Activated CD8-positive, alpha-beta memory T cell treated with anti-CD3 and anti-CD28 coated beads, Interleukin-2, amount 50 U/mL, for 1 hour (primary cell): Measurements from ENCODE around the gene DBN1.
A peak's percentile ranks its signal among the peaks of the same experiment; 100 is the strongest.

Experiments used
- DNase-seq: peaks from one replicate; pipeline ENCODE4 v3.0.0-alpha.2; 2020; ENCODE audit errors: extremely low read depth

Gene DBN1

DNA sequence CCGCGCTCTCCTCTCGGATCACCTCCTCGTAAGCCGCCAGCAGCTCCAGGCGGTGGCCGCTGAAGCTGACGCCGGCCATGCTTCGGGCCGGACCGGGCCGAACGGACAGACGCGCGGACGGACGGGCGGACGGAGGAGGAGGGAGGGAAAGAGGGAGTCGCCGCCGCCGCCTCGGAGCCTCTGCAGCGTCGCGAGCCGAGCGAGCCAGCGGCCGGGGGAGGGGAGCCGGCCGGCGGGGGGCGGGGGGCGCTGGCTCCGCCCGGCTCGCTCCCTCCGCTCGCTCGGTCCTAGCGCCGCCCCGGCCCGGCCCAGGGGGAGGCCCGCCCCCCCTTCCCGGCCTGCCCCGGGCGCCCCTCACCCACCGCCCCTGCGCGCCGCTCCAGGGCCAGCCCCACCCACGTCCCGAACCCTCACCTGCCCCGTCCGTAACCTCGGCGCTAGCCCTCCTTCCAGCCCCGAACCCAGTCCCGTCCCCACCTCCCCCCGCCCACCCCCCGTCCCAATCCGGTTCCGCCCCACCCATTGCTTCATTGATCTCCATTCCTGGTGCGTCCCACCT is at the start of gene DBN1:
TSS of gene DBN1 (minus strand) at position 192 of the 559 bp plus-strand sequence. CDS start at position 79, 113 bp downstream.
- no peak for DNase-seq

DNA sequence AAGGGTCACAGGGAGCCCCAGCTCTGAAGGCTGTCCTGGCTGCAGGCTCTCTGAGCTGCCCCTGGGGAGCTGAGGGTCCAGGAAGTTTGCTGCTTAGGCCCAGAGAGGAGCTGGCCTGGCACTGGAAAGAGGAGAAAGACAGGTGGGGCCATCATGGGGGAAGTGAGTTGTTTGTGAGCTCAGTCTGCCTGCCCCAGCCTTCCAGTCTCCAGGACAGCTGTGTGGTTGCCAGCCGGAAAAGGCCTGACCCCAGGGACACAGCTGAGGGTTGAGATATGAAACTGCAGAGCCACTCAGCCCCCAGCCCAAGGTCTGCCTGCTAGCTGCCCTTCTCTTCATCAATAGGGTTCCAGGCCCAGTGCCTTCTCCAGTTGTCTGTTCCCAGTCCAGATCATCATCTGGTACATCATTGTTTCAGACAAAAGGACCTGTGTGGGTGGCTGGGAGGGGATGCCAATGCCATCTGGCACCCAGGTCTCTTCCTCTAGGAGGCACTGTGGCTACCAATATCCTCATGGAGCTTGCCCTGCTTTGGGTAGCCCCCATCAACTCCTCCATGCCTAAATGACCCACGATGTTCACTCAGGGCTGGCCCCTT is 47.6 kb upstream of the DBN1 start:
- DNase-seq: no peak

DNA sequence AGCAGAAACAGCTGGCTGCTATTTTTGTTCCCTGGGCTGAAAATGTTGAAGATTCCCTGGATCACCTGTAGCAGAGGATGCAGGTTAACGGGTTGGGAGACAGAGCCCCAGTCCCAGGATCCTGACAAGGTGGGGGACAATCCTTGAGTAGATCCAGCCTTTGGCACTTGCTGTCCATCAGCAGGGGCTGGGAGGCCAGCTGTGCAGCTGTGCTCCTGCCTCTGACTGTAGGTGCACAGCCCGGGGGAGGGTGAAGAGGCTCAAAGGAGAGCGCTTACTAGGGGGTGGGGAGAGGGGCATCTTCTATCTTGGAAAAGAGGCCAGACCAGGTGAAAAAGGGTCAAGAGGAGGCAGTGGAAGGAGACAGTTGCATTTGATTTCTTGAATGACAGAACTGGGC is 46.8 kb upstream of the DBN1 start:
- DNase-seq: no peak

DNA sequence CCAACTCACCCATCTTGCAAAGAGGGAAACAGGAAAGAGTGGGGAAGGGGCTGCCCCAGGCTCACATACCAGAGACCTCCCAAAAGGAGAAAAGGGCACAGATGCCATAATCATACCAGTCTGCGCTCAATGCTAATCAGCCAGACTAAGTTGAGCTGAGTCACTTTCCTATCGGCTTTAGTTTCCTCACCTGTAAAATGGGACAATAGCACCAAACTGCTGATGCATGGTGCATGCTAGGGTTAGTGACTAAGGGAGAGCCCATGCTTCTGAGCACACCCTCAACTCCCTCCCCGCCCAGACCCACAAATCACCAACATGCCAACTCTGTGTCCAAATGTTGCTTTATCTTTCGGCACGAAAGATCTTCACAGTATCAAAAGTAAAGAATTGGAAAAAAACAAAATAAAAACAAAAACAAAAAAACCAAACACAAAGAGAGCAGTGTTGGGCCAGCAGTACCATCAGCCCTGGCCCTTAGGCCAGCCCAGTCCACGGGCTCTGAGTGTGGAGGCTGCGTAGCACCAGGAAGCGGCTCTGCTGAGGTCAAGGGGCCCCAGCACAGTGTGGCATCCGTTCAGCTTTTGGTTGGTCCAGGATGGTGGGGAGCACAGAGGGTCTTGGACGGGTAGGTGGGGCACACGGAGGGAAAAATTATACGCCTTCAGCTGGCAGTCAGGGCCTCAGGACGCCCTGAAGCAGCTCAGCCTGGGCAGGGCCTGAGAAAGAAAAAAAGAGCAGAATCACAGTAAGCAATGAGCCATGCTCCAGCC is 46.2 kb upstream of the DBN1 start:
- DNase-seq: no peak

DNA sequence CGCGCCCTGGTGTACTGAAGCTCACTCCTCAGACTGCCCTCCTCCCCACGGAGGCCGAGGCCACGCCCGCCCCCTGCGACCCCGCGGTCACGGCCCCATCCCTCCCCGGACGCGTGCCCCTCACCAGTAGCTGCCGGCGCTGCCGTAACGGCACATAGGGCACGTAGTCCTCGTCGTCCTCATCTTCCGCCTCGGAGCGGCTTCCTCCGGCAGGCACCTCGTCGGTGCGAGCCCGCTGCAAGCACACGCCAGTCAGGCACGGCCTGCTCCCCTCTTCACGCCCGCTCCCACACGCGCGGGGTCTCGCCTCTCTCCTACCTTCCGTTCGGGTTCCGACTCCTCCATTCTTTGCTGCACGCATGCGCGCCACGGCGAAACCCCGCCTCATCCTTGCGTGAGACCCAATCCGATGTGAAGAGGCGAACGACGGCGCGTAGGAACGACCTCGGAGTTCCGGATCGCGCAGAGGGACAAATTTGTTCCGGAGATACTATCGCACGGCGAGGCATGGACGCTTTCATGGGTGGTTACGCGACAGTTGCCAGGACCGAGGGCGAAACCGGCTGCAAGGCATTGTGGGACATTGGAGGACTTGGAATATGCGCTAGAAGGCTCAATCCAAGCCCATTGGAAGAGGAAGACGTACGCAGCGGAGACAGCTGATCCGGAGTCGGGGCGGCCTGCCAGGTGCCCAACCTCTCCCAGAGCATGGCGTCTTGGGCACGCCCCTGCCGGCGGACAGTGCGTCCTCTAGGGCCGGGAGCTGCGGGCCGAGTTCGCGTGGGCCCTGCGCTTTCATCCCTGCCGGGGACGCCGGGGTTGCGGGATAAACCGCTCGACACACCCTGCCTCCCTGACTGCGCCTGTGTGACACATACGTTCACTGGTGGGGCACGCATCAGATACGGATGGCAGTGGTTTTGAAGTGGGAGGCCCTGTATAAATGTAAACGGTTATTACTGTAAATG is 43.5 kb upstream of the DBN1 start, which contains the start of gene DDX41:
TSS of gene DDX41 (minus strand) at position 361 of the 968 bp plus-strand sequence. CDS start at position 345, 16 bp downstream.
- peak; percentile 86 for DNase-seq

DNA sequence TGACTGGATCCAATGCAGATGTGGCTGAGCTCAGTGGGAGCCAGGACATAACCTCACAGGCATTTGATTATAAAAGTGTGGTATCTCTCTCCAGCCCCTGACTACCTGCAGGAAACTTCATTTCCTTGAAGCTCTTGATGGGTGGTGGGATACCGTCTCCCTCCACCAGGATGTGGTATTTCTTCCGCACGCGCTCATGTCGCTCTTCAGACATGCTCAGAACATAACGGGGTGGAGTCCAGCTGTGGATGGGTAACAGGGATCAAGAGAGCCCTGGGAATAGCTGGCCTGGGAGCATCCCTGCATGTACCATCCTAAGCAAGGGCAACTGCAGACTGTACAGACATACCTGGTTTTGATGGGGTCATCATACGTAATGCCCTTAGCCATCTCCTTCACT is 42.1 kb upstream of the DBN1 start:
- DNase-seq: no peak

DNA sequence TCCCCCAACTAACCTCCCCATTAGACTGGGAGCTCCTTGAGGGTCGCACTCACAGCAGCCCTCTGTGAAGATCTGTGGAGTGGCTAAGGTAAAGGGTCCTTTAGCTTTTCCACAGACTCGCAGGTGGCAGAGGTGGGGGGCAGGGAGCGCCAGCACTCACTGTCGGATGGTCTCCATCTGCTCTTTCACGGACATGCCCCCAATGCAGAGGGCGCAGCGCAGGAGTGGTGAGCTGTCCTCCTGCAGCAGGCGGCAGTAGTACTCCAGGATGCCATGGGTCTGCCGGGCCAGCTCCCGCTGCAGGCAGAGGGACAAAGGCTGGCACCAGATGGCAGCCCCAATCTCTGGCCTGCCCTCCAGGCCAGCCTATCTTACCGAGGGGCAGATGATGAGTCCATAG is 41.1 kb upstream of the DBN1 start:
- no peak for DNase-seq

DNA sequence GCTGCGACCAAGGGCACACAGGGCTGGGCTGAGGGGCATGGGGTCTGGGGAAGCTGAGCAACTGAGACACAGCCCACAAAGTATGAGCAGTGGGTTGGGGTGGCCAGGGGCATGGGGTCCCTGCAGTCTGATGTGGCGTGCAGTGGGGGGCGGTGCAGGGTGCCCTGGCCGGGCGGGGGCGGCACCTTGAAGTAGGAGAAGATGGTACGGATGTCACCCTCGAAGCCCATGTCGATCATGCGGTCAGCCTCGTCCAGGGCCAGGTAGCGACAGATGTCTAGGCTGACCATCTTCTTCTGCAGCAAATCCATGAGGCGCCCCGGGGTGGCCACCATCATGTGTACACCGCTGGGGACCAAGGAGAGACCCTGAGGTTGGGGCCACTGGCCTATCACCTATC is 40.1 kb upstream of the DBN1 start:
- DNase-seq: no peak

DNA sequence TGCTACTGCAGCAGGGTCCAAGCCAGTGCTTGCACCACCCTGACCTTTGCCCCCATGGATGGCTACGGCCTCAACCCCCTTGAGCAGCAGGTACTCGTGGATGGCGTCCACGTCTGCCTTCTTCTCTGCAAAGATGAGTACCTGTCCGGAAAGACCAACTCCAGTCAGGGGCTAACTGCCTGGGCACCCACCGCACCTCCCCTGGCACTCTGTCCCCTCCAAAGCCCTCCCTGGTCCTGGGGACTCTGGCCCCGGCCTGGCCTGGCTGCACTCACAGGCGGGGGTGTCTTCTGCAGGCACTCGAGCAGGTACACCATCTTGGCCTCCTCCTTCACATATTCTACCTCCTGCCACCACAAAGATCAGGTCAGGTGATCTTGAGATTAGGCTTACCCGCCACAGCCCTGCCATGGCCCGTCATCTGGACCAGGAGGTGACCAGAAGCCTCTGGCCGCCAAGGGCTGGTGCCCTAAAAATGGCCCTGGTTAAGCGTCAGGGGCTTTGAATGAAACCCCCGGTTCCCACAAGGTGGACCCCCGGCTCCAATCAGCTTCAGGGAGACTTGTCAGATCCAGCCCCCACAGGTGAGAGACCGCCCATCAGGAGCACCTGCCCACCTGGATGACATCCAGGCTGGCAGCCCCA is 39.4 kb upstream of the DBN1 start:
- DNase-seq: no peak

DNA sequence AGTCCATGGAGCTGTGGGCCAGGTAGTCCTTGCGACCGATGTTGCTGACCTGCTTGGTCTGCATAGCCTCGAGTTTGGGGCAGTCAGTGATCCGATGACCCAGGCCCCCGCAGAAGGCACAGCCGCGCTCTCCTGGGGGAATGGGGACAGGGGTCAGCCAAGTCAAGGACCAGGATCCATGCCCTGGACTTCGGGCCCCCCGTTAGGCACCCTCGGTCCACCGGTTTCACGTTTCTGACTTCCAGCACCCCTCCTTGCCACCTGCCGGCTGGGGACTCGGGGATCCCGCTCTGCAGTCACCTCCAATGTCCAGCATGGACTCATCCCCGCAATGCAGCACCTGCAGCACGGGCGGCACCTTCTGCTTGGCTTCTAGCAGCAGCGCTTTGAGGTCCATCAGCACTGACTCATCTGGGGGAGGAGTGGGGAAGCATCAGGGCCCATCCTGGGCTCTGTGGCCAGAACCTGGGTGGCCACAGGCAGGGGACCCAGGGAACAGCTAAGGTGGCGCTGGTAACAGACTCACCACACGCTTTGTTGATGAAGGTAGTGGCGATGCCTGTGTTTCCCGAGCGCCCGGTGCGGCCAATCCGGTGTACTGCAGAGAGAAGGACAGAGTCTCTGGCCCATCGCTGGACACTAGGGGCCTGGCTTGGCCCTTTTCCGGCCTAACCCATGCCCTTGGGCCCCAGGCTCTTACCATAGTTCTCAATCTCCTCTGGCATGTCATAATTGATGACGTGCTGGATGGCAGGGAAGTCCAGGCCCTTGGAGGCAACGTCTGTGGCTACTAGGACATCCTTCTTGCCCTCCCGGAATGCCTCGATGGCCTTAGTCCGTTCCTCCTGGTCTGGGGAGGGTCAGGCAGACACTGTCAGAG is 38.6 kb upstream of the DBN1 start:
- no peak for DNase-seq

DNA sequence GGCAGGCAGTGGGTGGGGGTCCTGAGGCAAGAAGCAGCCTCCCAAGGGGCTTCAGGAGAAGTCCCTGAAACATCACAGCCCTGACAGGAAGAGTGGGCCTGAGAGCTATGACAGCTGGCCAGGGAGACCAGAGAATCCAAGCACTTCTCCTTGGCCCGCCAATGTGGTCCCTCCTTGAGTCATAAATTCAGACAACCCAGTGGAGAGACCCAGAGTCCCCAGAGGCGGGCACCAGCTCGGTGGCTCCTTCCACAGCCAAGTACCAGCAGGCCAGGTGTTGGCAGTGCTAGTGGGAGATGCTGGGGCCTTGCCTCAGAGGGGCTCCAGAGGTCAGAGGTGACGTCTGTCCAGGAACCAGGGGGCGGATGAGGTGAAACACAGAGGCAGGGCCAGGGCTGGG is 37.7 kb upstream of the DBN1 start:
- no peak for DNase-seq

DNA sequence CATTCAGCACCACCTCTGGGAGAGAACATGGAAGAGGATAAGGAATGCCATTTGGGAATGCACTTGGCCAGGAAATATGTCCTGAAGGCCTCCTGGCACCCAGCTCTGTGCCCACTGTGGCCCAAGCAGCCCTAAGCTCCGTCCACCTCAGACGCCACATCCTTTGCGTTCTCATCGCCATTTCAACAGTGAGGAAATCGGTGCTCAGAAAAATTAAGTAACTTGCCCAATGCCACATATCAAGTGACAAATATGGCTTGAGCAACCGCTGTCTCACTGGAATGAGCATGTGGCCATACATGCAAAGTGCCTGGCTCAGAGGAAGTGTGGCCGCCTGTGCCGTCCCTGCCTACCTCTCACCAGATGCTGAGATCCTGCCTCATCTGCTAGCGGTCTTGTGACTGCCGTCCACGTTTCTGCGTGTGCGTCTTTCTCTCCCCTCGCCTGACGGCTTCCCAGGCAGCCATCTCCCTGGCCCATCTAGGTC is 37.2 kb upstream of the DBN1 start:
- no peak for DNase-seq

DNA sequence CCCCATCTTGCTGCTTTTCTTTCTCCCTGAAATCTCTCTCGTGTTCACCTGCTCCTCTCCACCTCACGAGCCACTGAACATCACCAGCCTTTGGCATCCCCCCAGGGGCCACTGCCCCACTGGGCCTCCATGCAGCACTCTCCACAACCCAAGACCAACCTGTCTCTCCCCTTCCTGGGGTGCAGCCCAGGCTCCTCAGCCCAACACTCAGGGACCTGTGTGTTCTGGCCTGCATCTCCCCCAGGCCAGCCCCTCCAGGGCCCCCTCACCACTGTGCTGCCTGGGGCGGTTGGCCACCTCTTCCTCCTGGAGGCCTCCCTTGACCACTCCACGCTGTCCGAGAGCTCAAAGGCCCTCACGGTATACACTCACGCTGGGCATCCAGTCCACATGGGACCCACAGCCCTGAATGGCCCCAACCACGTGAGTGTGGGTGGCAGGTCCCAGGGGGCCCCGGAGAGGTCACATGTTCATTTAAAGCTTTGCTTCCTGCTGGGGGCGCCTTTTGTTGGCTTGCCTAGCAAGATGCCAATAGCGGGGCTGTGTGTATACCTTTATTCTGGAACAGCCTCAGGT is 36.6 kb upstream of the DBN1 start:
- DNase-seq: no peak

DNA sequence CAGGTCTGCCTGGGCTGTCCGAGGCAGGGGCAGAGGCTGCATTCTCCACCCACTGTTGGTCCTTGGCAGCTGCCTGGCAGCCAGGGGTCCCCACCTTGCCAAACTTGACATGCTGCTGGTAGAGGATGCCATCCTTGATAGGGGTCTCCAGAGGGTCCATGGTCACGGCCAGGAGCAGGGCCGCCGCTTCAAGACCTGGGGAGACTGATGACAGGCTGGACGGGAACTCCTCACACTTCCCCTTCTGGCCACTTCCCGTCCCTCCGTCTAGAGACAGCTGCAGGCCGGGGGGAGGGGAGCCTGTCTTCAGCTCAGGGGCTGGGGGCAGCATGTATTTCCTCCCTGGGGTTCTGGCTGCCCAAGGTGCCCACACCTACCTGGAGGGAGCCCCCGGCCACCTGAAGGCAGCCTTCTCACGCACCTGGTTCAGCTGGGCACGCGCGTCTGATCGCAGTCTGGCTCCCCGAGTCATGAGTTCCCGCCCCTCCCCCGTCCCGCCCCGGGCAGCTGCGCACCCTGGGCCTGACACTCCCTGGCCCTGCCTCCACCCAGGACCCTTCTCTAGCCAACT is 36.0 kb upstream of the DBN1 start, which contains the start of gene DOK3:
TSS of gene DOK3 (minus strand) at position 446 of the 571 bp plus-strand sequence. CDS start at position 160, 286 bp downstream.
- no peak for DNase-seq

DNA sequence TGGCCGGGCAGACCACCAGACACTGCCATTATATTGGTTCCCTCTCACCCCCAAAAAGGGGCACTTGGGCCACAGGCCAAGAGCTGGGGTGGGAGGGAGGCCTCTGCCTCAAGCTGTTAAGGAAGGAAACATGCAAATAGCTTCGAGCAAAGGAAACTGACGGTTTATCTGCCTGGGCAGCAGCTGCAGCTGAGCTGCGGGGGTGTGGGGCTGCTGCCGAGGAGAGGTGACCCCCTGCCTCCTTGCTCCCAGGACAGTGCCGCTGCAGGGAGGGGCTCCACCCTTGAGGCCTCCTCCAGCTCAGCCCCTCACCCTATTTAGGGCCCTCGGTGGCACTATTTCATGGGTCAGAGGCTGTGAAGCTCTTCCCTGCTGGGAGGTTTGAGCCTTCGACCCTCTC is 35.4 kb upstream of the DBN1 start:
- no peak for DNase-seq

DNA sequence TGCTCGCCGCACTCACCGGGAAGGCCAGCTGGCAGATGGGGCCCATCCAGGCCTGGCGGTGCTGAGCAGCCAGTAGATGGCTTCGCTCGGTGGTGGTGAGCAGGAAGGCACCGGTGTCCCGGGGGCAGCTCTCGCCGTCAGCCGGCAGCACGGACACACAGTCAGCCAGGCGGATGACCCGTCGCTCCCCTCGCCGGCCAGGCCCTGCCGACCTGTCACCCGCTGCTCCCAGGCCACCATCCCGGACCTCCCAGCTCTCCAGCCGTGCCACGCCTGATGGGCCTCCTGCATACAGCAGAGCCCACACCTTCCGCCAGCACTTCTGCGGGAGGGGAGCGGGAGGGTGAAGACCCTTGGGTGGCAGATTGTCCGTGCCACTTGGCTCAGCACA is 34.8 kb upstream of the DBN1 start:
- DNase-seq: no peak

DNA sequence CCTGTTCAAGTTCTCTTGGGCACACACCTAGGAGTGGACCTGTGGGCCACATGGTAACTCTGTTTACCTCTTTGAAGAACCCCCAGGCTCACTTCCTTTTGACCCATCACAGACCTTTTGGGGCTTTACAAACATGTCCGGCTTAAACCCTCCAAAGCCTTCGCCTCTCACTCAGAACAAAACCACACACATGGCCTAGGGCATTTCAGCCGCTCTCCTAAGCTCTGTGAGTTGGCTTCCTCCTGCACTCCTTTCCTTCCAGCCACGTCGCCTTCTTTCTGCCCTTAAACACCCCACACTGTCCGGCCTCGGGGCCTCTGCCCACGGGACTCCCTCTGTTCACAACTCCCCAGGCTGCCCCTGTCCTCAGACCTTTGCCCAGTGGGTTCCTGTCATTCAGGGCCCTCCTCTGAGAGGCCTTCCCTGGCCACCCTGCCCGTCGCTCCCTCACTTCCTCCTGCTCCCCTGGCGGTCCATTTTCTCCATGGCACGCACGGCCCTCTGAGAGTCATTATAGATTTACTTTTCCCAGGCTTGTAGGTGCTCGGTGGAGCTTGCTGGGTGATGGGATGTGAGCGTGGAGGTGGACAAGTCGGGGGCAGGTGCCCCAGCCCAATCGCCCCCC is 34.3 kb upstream of the DBN1 start:
- DNase-seq: no peak

DNA sequence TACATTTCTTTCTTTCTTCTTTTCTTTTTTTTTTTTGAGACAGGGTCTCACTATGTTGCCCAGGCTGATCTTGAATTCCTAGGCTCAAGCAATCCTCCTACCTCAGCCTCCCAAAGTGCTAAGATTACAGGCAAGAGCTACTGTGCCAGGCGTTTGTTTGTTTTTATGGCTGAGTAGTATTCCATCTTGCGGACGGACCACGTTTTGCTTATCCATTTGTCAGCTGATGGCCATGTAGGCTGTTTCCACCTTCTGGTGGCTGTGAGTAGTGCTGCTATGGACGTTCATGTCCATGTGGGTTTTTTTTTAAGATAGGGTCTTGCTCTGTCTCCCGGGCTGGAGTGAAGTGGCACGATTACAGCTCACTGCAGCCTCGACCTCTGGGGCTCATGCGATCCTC is 33.7 kb upstream of the DBN1 start:
- no peak for DNase-seq

DNA sequence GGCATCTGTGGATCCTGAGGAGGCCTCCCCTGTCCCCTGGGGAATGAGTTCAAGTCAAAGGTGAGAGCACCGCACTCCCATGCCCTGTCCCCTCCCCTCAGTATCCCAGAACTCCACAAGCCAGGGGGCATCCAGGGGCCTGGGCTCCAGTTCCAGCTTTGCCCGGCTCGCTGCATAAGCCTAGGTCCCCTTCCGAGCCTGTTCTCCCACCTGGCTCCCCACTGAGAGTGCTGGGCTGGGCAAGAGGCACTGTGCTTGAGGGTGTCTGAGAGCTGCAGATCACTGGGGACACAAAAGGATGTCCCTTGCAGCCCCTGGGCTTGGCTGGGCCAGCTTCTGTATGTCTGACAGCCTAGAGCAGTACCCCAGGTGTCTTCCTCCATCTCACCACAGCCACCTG is 31.6 kb upstream of the DBN1 start:
- no peak for DNase-seq
